GM12878 (cell line): ENCODE measurements around the gene CHD1. TPM values are rescaled to one million over a fixed set of nuclear protein-coding genes. Genes with fewer than 3 reads are reported as not detected.

Experiments used
- ASH2L ChIP-seq: fragments of 300-600, 200-600 bp; sonication (generic); IDR thresholded peaks from 2 replicates; pipeline ENCODE4 v1.6.1; 2017; ENCODE audit warnings: low read depth, mild to moderate bottlenecking, borderline replicate concordance
- BRCA1 ChIP-seq: IDR thresholded peaks from 2 replicates; pipeline ENCODE4 v1.6.1; 2011; ENCODE audit warnings: low read depth, low read length, improper control_type of control experiment
- CBFB ChIP-seq: IDR thresholded peaks from 2 replicates; pipeline ENCODE4 v1.6.1; 2016; ENCODE audit warnings: antibody characterized with exemption, low read depth
- CHD2 ChIP-seq: IDR thresholded peaks from 2 replicates; pipeline ENCODE4 v1.6.1; 2011; ENCODE audit warnings: low read depth, low read length, improper control_type of control experiment, borderline replicate concordance
- SREBF1 ChIP-seq: IDR thresholded peaks from 2 replicates; pipeline ENCODE4 v1.6.1; 2012; ENCODE audit warnings: mild to moderate bottlenecking, low read length
- SREBF2 ChIP-seq: IDR thresholded peaks from 2 replicates; pipeline ENCODE4 v1.6.1; 2012; ENCODE audit warnings: mild to moderate bottlenecking, low read length
- ZNF384 ChIP-seq: IDR thresholded peaks from 2 replicates; pipeline ENCODE4 v1.6.1; 2012; ENCODE audit warnings: low read depth, mild to moderate bottlenecking, low read length, improper control_type of control experiment, borderline replicate concordance
- polyA plus RNA-seq, 11 experiments: library from polyadenylated mRNA; depleted of rRNA in 4 of 11; unstranded in 6 of 11; stranded (reverse) in 5 of 11; fragments of >200 nt; fragmentation: Nextera tagmentation in 4 of 11; fragmentation: Illumina TruSeq in 1 of 11; extraction: Ambion mirVana in 4 of 11; extraction: Trizol in 1 of 11; gene quantifications; 1 replicate in 1 of 11; 2 replicates in 10 of 11; pipeline versions ENCODE4 v1.2.1 to v1.2.3, GENCODE V29; 2011 to 2016; ENCODE audit warnings: inconsistent platforms in 2 of 11, missing spikeins in 2 of 11, low read depth in 1 of 11
- total RNA-seq, 4 experiments: library from RNA; depleted of rRNA in 3 of 4; stranded (reverse); fragments of >200 nt in 3 of 4; fragmentation: Illumina TruSeq in 1 of 4; extraction: Trizol in 1 of 4; gene quantifications; 2 replicates each; pipeline versions ENCODE4 v1.2.1 to v1.2.3, GENCODE V29; 2013 to 2021
- TF ChIP-seq, protein P1 (sequence below): IDR thresholded peaks from 2 replicates; pipeline ENCODE4 v1.6.1; 2011; ENCODE audit warnings: borderline replicate concordance, low read depth, mild to moderate bottlenecking, moderate library complexity, low read length; ENCODE audit not compliant: insufficient read depth, poor library complexity, severe bottlenecking
- TF ChIP-seq, protein P2 (sequence below): fragments of 450-650 bp; IDR thresholded peaks from 2 replicates; pipeline ENCODE4 v1.6.1; 2016; ENCODE audit warnings: mild to moderate bottlenecking, moderate library complexity, borderline replicate concordance
- TF ChIP-seq, protein P3 (sequence below): IDR thresholded peaks from 2 replicates; pipeline ENCODE4 v1.6.1; 2012; ENCODE audit warnings: low read depth, low read length, improper control_type of control experiment

The CHD1 gene
- total and polyA plus RNA-seq, 10 of the 15 experiments (the other 5 are each of a cell fraction or from before 2014, with no cell fraction given) = 25.5 to 158 (median 50.5) TPM

- TF ChIP-seq BRCA1 = no peak
- no peak for TF ChIP-seq SREBF2
- no peak for TF ChIP-seq CHD2
- no peak for TF ChIP-seq ASH2L
- TF ChIP-seq SREBF1 = no peak
- no peak for TF ChIP-seq ZNF384
- no peak for TF ChIP-seq CBFB
- TF ChIP-seq, protein P1, sequence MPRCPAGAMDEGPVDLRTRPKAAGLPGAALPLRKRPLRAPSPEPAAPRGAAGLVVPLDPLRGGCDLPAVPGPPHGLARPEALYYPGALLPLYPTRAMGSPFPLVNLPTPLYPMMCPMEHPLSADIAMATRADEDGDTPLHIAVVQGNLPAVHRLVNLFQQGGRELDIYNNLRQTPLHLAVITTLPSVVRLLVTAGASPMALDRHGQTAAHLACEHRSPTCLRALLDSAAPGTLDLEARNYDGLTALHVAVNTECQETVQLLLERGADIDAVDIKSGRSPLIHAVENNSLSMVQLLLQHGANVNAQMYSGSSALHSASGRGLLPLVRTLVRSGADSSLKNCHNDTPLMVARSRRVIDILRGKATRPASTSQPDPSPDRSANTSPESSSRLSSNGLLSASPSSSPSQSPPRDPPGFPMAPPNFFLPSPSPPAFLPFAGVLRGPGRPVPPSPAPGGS = no peak
- TF ChIP-seq, protein P2, sequence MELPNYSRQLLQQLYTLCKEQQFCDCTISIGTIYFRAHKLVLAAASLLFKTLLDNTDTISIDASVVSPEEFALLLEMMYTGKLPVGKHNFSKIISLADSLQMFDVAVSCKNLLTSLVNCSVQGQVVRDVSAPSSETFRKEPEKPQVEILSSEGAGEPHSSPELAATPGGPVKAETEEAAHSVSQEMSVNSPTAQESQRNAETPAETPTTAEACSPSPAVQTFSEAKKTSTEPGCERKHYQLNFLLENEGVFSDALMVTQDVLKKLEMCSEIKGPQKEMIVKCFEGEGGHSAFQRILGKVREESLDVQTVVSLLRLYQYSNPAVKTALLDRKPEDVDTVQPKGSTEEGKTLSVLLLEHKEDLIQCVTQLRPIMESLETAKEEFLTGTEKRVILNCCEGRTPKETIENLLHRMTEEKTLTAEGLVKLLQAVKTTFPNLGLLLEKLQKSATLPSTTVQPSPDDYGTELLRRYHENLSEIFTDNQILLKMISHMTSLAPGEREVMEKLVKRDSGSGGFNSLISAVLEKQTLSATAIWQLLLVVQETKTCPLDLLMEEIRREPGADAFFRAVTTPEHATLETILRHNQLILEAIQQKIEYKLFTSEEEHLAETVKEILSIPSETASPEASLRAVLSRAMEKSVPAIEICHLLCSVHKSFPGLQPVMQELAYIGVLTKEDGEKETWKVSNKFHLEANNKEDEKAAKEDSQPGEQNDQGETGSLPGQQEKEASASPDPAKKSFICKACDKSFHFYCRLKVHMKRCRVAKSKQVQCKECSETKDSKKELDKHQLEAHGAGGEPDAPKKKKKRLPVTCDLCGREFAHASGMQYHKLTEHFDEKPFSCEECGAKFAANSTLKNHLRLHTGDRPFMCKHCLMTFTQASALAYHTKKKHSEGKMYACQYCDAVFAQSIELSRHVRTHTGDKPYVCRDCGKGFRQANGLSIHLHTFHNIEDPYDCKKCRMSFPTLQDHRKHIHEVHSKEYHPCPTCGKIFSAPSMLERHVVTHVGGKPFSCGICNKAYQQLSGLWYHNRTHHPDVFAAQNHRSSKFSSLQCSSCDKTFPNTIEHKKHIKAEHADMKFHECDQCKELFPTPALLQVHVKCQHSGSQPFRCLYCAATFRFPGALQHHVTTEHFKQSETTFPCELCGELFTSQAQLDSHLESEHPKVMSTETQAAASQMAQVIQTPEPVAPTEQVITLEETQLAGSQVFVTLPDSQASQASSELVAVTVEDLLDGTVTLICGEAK = no peak
- TF ChIP-seq, protein P3, sequence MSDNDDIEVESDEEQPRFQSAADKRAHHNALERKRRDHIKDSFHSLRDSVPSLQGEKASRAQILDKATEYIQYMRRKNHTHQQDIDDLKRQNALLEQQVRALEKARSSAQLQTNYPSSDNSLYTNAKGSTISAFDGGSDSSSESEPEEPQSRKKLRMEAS = no peak
Observed at GRCh38 chr5:98898743-98899142, 30.1 kb downstream of the CHD1 start (continued).
